PC-9 (cell line): ENCODE data around the gene ATXN3L.

Experiments used
- EZH2 ChIP-seq: fragments of 200-600 bp; sonication (generic); IDR thresholded peaks from 2 replicates; pipeline ENCODE4 v1.8.0; 2017; ENCODE audit warnings: antibody characterized with exemption, low read depth
- TF ChIP-seq, protein P1 (sequence below): fragments of 200-600 bp; sonication (generic); conservative IDR thresholded peaks from 2 replicates; pipeline ENCODE4 v1.6.1; 2017; ENCODE audit warnings: mixed run types, antibody characterized with exemption, mild to moderate bottlenecking, moderate library complexity

DNA sequence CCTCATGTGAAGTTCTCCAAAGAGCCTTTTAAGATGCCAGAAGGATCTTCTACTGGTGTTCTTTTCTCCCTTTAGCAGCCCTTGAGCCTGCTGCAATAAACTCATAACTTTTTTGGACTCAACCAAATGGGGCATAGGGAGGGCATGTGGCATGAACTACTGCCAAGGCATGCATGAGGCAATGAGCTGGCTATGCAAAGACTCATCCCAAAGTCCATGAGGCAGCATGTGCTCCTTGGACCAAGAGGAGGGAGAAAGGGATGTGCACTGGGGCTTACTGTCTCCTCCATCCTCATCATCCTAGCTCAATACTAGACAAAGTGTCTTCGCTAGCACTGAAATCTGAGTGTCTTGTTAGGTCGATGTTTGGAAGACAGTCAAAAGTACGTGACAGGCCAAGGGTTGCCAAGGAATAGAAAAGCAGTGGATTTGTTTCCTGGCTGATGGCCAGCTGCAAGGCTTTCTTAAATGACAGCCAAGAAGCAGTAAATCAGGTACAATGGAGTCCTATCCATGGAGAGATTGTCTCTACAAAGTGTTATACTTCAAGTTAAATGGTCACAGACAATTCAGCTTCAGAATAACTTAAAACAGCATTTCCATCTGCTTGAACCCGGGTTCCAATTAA is 44.5 kb upstream of the ATXN3L start:
- no peak for TF ChIP-seq EZH2
- TF ChIP-seq, protein P1, sequence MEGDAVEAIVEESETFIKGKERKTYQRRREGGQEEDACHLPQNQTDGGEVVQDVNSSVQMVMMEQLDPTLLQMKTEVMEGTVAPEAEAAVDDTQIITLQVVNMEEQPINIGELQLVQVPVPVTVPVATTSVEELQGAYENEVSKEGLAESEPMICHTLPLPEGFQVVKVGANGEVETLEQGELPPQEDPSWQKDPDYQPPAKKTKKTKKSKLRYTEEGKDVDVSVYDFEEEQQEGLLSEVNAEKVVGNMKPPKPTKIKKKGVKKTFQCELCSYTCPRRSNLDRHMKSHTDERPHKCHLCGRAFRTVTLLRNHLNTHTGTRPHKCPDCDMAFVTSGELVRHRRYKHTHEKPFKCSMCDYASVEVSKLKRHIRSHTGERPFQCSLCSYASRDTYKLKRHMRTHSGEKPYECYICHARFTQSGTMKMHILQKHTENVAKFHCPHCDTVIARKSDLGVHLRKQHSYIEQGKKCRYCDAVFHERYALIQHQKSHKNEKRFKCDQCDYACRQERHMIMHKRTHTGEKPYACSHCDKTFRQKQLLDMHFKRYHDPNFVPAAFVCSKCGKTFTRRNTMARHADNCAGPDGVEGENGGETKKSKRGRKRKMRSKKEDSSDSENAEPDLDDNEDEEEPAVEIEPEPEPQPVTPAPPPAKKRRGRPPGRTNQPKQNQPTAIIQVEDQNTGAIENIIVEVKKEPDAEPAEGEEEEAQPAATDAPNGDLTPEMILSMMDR, result no peak
